Lower leg skin (tissue), 3 donors: ENCODE results near the gene ACTL8.

ENCODE experiments used
- CTCF ChIP-seq, 3 donors: fragments of 450-650 bp; IDR thresholded peaks; one replicate each; pipeline ENCODE4 v1.5.1; 2016; ENCODE audit warnings: antibody characterized with exemption in 3 of 3, mild to moderate bottlenecking in 3 of 3, moderate library complexity in 2 of 3
- POLR2A ChIP-seq, 2 donors: fragments of 450-650 bp; IDR thresholded peaks; one replicate each; pipeline ENCODE4 v1.6.1; 2016 to 2017; ENCODE audit warnings: antibody characterized with exemption in 2 of 2, mild to moderate bottlenecking in 1 of 2, moderate library complexity in 1 of 2

DNA sequence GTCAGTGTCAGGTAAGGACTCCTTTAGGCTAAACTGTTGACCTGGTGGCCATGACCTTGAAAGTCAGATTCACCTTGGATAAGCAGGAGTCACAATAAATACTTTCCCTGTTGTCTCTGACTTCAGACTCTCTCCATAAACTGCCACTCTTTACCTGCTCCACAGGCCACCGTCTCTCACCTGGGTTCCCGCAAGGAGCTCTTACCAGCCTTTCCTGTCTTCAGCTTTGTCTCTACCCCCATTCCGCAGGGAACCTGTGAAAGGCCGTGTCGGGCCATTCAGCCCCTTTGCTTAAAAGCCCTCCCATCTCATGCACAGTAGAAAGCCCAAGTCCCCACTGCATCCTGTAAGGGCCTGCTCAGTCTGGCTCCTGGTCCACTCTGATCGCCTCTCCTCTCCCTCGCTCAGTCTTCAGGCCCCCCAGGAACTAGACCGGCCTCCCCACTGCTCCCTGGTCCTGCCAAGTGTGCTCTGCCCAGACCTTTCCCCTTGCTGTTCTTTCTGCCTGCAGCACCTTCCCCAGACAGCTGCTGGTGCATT, 79.5 kb downstream of the ACTL8 start:
- TF ChIP-seq POLR2A (IDR thresholded peaks at IDR 0.05) (no peak), CTCF (IDR thresholded peaks at IDR 0.05) (no peak)
